ENCODE data around the gene ZSWIM1. TPM values are rescaled to one million over a fixed set of nuclear protein-coding genes. Genes with fewer than 3 reads are reported as not detected.

The ZSWIM1 gene
- total and polyA plus RNA-seq, 2 of the 13 experiments (the other 11 are each of a cell fraction or from before 2014, with no cell fraction given): 9.5 to 11.7 TPM

DNA sequence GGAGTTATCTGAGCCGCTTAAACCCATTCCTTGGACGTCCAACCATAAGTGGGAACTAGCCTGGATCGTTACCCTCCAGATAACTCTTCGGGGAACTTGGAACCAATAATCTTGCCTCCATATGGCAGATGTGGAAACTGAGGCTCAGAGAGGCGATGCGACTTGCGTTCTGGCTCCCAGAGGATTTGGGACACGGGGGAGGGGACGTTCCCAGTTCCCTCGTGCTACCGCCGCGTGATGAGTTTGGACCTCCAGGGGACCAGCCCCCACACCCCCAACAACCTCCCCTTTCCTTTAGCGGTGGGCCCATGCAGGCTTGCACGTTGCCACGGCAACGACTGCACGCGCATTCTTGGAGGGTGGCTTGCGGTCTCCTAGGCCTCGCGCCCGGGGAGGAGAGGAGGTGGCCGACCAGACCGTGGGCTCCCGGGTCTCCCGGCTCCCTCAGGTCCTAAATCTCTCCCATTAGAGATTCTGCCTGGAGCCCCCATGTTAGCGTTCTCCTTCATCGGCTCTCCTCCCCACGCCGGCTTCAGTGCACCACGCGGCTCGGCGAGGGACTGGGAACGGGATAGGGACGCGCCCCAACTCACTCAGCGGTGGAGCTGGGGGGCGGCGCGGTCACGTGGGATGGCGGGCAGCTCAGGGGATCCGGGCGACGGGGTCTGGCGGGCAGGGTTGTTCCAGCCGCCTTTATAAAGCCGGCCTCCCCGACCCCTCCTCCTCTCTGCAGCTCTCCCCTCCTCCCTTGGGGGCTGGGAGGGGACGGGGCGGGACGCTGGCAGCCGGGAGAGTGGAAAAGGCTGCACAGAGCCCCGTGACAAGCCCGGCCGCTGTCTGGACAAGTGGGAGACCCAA is 30.7 kb downstream of the ZSWIM1 start, which contains the start of gene PLTP (continued):
- TF ChIP-seq, protein P1, sequence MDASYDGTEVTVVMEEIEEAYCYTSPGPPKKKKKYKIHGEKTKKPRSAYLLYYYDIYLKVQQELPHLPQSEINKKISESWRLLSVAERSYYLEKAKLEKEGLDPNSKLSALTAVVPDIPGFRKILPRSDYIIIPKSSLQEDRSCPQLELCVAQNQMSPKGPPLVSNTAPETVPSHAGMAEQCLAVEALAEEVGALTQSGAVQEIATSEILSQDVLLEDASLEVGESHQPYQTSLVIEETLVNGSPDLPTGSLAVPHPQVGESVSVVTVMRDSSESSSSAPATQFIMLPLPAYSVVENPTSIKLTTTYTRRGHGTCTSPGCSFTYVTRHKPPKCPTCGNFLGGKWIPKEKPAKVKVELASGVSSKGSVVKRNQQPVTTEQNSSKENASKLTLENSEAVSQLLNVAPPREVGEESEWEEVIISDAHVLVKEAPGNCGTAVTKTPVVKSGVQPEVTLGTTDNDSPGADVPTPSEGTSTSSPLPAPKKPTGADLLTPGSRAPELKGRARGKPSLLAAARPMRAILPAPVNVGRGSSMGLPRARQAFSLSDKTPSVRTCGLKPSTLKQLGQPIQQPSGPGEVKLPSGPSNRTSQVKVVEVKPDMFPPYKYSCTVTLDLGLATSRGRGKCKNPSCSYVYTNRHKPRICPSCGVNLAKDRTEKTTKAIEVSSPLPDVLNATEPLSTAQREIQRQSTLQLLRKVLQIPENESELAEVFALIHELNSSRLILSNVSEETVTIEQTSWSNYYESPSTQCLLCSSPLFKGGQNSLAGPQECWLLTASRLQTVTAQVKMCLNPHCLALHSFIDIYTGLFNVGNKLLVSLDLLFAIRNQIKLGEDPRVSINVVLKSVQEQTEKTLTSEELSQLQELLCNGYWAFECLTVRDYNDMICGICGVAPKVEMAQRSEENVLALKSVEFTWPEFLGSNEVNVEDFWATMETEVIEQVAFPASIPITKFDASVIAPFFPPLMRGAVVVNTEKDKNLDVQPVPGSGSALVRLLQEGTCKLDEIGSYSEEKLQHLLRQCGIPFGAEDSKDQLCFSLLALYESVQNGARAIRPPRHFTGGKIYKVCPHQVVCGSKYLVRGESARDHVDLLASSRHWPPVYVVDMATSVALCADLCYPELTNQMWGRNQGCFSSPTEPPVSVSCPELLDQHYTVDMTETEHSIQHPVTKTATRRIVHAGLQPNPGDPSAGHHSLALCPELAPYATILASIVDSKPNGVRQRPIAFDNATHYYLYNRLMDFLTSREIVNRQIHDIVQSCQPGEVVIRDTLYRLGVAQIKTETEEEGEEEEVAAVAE (CRISPR knock-in tag; IDR thresholded peaks at IDR 0.05; ENCODE audit: borderline replicate concordance): no peak
- TF ChIP-seq KLF13 (CRISPR knock-in tag; IDR thresholded peaks at IDR 0.05) (no peak), ATRX (CRISPR knock-in tag; IDR thresholded peaks at IDR 0.05; ENCODE audit: borderline replicate concordance) (no peak), ETV5 (CRISPR knock-in tag; IDR thresholded peaks at IDR 0.05; ENCODE audit: borderline replicate concordance) (no peak), ZNF44 (CRISPR knock-in tag; IDR thresholded peaks at IDR 0.05) (no peak), PCBP2 (optimal IDR thresholded peaks at IDR 0.05; ENCODE audit: low read depth, low read length, poor library complexity, severe bottlenecking) (no peak), SOX6 (IDR thresholded peaks at IDR 0.05) (no peak), SOX6 (CRISPR knock-in tag; IDR thresholded peaks at IDR 0.05) (no peak; the same call in none of the 2 replicates), ZNF737 (CRISPR knock-in tag; IDR thresholded peaks at IDR 0.05; ENCODE audit: borderline replicate concordance) (no peak), GABPA (IDR thresholded peaks at IDR 0.05; ENCODE audit: low read depth, low read length) (no peak), GABPA (CRISPR knock-in tag; IDR thresholded peaks at IDR 0.05; ENCODE audit: low read depth) (no peak)
- TF ChIP-seq, protein P2, sequence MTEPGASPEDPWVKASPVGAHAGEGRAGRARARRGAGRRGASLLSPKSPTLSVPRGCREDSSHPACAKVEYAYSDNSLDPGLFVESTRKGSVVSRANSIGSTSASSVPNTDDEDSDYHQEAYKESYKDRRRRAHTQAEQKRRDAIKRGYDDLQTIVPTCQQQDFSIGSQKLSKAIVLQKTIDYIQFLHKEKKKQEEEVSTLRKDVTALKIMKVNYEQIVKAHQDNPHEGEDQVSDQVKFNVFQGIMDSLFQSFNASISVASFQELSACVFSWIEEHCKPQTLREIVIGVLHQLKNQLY (CRISPR knock-in tag; IDR thresholded peaks at IDR 0.05): no peak
- TF ChIP-seq, protein P3, sequence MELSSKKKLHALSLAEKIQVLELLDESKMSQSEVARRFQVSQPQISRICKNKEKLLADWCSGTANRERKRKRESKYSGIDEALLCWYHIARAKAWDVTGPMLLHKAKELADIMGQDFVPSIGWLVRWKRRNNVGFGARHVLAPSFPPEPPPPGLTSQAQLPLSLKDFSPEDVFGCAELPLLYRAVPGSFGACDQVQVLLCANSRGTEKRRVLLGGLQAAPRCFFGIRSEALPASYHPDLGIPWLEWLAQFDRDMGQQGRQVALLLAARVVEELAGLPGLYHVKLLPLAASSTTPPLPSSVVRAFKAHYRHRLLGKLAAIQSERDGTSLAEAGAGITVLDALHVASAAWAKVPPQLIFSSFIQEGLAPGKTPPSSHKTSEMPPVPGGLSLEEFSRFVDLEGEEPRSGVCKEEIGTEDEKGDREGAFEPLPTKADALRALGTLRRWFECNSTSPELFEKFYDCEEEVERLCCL (CRISPR knock-in tag; IDR thresholded peaks at IDR 0.05; ENCODE audit: borderline replicate concordance): no peak; the same call in 1 of the 2 replicates
- TF ChIP-seq, protein P4, sequence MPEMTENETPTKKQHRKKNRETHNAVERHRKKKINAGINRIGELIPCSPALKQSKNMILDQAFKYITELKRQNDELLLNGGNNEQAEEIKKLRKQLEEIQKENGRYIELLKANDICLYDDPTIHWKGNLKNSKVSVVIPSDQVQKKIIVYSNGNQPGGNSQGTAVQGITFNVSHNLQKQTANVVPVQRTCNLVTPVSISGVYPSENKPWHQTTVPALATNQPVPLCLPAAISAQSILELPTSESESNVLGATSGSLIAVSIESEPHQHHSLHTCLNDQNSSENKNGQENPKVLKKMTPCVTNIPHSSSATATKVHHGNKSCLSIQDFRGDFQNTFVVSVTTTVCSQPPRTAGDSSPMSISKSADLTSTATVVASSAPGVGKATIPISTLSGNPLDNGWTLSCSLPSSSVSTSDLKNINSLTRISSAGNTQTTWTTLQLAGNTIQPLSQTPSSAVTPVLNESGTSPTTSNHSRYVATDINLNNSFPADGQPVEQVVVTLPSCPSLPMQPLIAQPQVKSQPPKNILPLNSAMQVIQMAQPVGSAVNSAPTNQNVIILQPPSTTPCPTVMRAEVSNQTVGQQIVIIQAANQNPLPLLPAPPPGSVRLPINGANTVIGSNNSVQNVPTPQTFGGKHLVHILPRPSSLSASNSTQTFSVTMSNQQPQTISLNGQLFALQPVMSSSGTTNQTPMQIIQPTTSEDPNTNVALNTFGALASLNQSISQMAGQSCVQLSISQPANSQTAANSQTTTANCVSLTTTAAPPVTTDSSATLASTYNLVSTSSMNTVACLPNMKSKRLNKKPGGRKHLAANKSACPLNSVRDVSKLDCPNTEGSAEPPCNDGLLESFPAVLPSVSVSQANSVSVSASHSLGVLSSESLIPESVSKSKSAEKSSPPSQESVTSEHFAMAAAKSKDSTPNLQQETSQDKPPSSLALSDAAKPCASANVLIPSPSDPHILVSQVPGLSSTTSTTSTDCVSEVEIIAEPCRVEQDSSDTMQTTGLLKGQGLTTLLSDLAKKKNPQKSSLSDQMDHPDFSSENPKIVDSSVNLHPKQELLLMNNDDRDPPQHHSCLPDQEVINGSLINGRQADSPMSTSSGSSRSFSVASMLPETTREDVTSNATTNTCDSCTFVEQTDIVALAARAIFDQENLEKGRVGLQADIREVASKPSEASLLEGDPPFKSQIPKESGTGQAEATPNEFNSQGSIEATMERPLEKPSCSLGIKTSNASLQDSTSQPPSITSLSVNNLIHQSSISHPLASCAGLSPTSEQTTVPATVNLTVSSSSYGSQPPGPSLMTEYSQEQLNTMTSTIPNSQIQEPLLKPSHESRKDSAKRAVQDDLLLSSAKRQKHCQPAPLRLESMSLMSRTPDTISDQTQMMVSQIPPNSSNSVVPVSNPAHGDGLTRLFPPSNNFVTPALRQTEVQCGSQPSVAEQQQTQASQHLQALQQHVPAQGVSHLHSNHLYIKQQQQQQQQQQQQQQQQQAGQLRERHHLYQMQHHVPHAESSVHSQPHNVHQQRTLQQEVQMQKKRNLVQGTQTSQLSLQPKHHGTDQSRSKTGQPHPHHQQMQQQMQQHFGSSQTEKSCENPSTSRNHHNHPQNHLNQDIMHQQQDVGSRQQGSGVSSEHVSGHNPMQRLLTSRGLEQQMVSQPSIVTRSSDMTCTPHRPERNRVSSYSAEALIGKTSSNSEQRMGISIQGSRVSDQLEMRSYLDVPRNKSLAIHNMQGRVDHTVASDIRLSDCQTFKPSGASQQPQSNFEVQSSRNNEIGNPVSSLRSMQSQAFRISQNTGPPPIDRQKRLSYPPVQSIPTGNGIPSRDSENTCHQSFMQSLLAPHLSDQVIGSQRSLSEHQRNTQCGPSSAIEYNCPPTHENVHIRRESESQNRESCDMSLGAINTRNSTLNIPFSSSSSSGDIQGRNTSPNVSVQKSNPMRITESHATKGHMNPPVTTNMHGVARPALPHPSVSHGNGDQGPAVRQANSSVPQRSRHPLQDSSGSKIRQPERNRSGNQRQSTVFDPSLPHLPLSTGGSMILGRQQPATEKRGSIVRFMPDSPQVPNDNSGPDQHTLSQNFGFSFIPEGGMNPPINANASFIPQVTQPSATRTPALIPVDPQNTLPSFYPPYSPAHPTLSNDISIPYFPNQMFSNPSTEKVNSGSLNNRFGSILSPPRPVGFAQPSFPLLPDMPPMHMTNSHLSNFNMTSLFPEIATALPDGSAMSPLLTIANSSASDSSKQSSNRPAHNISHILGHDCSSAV (CRISPR knock-in tag; IDR thresholded peaks at IDR 0.05; ENCODE audit: borderline replicate concordance): no peak
